WTC11 (cell line): Measurements from ENCODE around the gene ATXN10.

Experiments used
- CTCF ChIP-seq: fragments of 200-600 bp; IDR thresholded peaks from 2 replicates; pipeline ENCODE4 v1.8.0; 2022; ENCODE audit warnings: antibody characterized with exemption
- HMGXB4 ChIP-seq: sonication (generic); formaldehyde crosslinking; IDR thresholded peaks from 2 replicates; pipeline ENCODE4 v1.8.1; 2023; ENCODE audit warnings: mild to moderate bottlenecking, moderate library complexity, missing genetic modification reagents
- TEAD4 ChIP-seq: sonication (generic); formaldehyde crosslinking; IDR thresholded peaks from 2 replicates; pipeline ENCODE4 v1.8.0; 2022; ENCODE audit warnings: mild to moderate bottlenecking, missing genetic modification reagents

GRCh38 chr22:45843986-45844385 is 172.4 kb downstream of the ATXN10 start:
- TF ChIP-seq TEAD4 (CRISPR knock-in tag), result no peak
- TF ChIP-seq CTCF, result no peak
- TF ChIP-seq HMGXB4 (CRISPR knock-in tag), result no peak
